Activated B cell treated with CpG ODN at 0.5 μM for 24 hours (primary cell): ENCODE data around the gene BCAR1. TPM values are rescaled to one million over a fixed set of nuclear protein-coding genes. Genes with fewer than 3 reads are reported as not detected.

Experiments
- ATAC-seq: fragments of 200-7000 bp; cut with Tn5 transposase; one replicate; pipeline ENCODE4 v1.10.0; 2021; ENCODE audit warnings: low read depth, mild to moderate bottlenecking, moderate library complexity
- CTCF ChIA-PET: fragments of 350-600 bp; sonication (Branson Sonifier 250); formaldehyde crosslinking; loops from one replicate; lab custom pipeline; 2021; ENCODE audit warnings: antibody characterized with exemption; lab: Charles Lee
- POLR2A ChIA-PET: fragments of 350-600 bp; sonication (Branson Sonifier 250); formaldehyde crosslinking; loops from one replicate; lab custom pipeline; 2021; ENCODE audit warnings: antibody characterized with exemption; lab: Charles Lee
- DNase-seq: peaks from one replicate; pipeline ENCODE4 v3.0.0; 2022
- H3K27ac Mint-ChIP-seq: one replicate; pipeline ENCODE4 v1.8.0; 2020; ENCODE audit warnings: mixed read lengths
- H3K27me3 Mint-ChIP-seq: one replicate; pipeline ENCODE4 v1.8.0; 2021; ENCODE audit warnings: mixed read lengths
- H3K36me3 Mint-ChIP-seq: one replicate; pipeline ENCODE4 v1.8.0; 2021; ENCODE audit warnings: low read depth, mixed read lengths
- H3K4me1 Mint-ChIP-seq: one replicate; pipeline ENCODE4 v1.8.0; 2021; ENCODE audit warnings: mixed read lengths
- H3K4me3 Mint-ChIP-seq: one replicate; pipeline ENCODE4 v1.8.0; 2020; ENCODE audit warnings: mild to moderate bottlenecking, mixed read lengths
- H3K9me3 Mint-ChIP-seq: one replicate; pipeline ENCODE4 v1.8.0; 2020; ENCODE audit warnings: mixed read lengths
- CTCF ChIP-seq: fragments of 200-600 bp; IDR thresholded peaks from one replicate; pipeline ENCODE4 v1.8.0; 2022; ENCODE audit warnings: antibody characterized with exemption, mild to moderate bottlenecking
- intact Hi-C: fragments of 100-400 bp; cut with micrococcal nuclease; formaldehyde crosslinking; loops from one replicate; pipeline ENCODE4 v1.15.1; 2024
- total RNA-seq: library from RNA; stranded (reverse); gene quantifications from 2 replicates; pipeline ENCODE4 v1.2.3, GENCODE V29; 2022

Gene BCAR1
- total RNA-seq, 1 donor from 2014 or later, result not detected

GRCh38 chr16:75249441-75249840, 2.0 kb downstream of the BCAR1 start:
- DNase-seq (no peak), ATAC-seq (no peak)
- Mint-ChIP-seq H3K4me1 (peaks cover 18% of the 10 kb centered on the region), H3K36me3 (no peaks in the 10 kb centered on the region), H3K4me3 (no peak overlapping the region), H3K27ac (no peak overlapping the region), H3K9me3 (no peaks in the 10 kb centered on the region), H3K27me3 (peaks cover 50% of the 10 kb centered on the region)
- TF ChIP-seq CTCF, result no peak
- ChIA-PET CTCF (interaction anchor here (1.3 kb wide), 1 partner anchor 136 kb away, joined by 4 read pairs; no protein-coding TSS in a partner anchor), POLR2A (no interaction called here)
- intact Hi-C loops, result no loop called here

GRCh38 chr16:75248536-75249380, 2.7 kb downstream of the BCAR1 start:
- no peak overlapping the region for H3K4me3 Mint-ChIP-seq
- no peaks in the 10 kb centered on the region for H3K9me3 Mint-ChIP-seq
- POLR2A ChIA-PET, result no interaction called here
- no peak for ATAC-seq
- intact Hi-C loops, result no loop called here
- H3K27ac Mint-ChIP-seq, result no peak overlapping the region
- peaks cover 46% of the 10 kb centered on the region for H3K27me3 Mint-ChIP-seq
- no peaks in the 10 kb centered on the region for H3K36me3 Mint-ChIP-seq
- no peak for DNase-seq
- H3K4me1 Mint-ChIP-seq, result peaks cover 22% of the 10 kb centered on the region
- CTCF ChIA-PET, result no interaction called here
- no peak for TF ChIP-seq CTCF

GRCh38 chr16:75248142-75248535, 3.3 kb downstream of the BCAR1 start:
- no peak for TF ChIP-seq CTCF
- Mint-ChIP-seq H3K4me3 (no peak overlapping the region), H3K36me3 (no peaks in the 10 kb centered on the region), H3K9me3 (no peaks in the 10 kb centered on the region), H3K27me3 (peaks cover 50% of the 10 kb centered on the region), H3K4me1 (peaks cover 22% of the 10 kb centered on the region), H3K27ac (no peak overlapping the region)
- no peak for ATAC-seq
- intact Hi-C loops, result no loop called here
- DNase-seq, result no peak
- ChIA-PET POLR2A (no interaction called here), CTCF (no interaction called here)

GRCh38 chr16:75247249-75247648, 4.2 kb downstream of the BCAR1 start:
- ChIA-PET CTCF (no interaction called here), POLR2A (no interaction called here)
- Mint-ChIP-seq H3K9me3 (no peaks in the 10 kb centered on the region), H3K4me3 (no peak overlapping the region), H3K36me3 (no peaks in the 10 kb centered on the region), H3K4me1 (peaks cover 22% of the 10 kb centered on the region), H3K27me3 (peaks cover 54% of the 10 kb centered on the region), H3K27ac (no peak overlapping the region)
- ATAC-seq (no peak), DNase-seq (no peak)
- TF ChIP-seq CTCF, result no peak
- intact Hi-C loops, result no loop called here

GRCh38 chr16:75246504-75247205, 4.8 kb downstream of the BCAR1 start:
- TF ChIP-seq CTCF, result no peak
- ChIA-PET CTCF (no interaction called here), POLR2A (no interaction called here)
- ATAC-seq (no peak), DNase-seq (no peak)
- Mint-ChIP-seq H3K36me3 (no peaks in the 10 kb centered on the region), H3K4me1 (peaks cover 17% of the 10 kb centered on the region), H3K27ac (no peak overlapping the region), H3K27me3 (peaks cover 51% of the 10 kb centered on the region), H3K4me3 (no peak overlapping the region), H3K9me3 (no peaks in the 10 kb centered on the region)
- intact Hi-C loops, result no loop called here
